Esophagus muscularis mucosa (tissue), 4 donors: ENCODE measurements around the gene ZFHX3.

Source experiments
- EP300 ChIP-seq: sonication (generic); formaldehyde crosslinking; IDR thresholded peaks from one replicate; pipeline ENCODE4 v1.6.1; 2017; ENCODE audit warnings: antibody characterized with exemption
- POLR2A ChIP-seq: fragments of 450-650 bp; IDR thresholded peaks from one replicate; pipeline ENCODE4 v1.6.1; 2017; ENCODE audit warnings: antibody characterized with exemption, moderate library complexity, mild to moderate bottlenecking, low read depth
- TF ChIP-seq, protein P1 (sequence below), 3 experiments: fragments of 200-600 bp in 2 of 3; fragments of 450-650 bp in 1 of 3; sonication (generic) in 2 of 3; IDR thresholded peaks; one replicate each; pipeline ENCODE4 v1.5.1; 2017 to 2019; ENCODE audit warnings: antibody characterized with exemption in 3 of 3, mild to moderate bottlenecking in 2 of 3, moderate library complexity in 1 of 3

DNA sequence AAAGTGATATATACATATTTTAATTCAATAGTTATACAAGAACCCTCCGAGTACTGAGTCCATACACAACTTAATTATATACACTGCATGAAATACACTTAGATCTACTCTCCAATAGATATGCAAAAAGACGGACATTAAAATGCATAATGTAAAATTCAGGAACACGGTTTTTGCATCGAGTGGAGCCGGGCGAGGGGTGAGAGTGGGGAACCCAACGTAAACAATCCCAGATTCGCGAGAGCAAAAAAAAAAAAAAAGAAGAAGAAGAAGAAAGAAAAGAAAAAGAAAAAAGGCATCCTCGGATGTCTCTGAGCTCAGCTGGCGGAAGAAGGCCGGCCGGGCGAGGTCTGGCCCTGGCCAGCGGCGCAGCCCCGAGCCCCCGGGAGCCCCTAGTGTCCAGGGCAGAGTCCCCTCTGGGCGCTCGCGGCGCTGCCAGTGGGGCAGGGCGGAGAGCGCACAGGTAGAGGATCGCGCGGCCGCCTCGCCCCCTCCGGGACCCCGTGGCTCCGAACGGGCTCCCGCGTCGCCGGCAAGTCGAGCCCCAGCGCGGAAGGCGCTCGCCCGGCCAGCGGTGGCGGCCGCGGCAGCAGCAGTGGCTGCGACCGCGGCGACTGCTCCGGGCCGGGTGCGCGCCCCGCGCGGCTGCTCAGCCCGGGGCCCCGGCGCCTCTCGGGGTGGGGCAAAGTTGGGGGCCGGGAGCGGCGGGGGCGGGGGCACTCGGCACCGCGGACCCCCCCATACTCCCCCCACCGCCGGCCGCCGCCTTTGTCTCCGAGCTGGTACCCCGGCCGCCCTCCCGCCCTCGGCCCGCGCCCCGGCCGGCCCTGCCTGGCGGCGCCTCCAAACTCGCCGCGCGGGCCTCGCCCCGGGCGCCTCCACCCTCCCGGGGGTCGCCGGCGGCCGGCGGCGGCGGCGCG is 9.6 kb upstream of the ZFHX3 start:
- TF ChIP-seq, protein P1, sequence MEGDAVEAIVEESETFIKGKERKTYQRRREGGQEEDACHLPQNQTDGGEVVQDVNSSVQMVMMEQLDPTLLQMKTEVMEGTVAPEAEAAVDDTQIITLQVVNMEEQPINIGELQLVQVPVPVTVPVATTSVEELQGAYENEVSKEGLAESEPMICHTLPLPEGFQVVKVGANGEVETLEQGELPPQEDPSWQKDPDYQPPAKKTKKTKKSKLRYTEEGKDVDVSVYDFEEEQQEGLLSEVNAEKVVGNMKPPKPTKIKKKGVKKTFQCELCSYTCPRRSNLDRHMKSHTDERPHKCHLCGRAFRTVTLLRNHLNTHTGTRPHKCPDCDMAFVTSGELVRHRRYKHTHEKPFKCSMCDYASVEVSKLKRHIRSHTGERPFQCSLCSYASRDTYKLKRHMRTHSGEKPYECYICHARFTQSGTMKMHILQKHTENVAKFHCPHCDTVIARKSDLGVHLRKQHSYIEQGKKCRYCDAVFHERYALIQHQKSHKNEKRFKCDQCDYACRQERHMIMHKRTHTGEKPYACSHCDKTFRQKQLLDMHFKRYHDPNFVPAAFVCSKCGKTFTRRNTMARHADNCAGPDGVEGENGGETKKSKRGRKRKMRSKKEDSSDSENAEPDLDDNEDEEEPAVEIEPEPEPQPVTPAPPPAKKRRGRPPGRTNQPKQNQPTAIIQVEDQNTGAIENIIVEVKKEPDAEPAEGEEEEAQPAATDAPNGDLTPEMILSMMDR (IDR thresholded peaks at IDR 0.05), result peak in 2 of 3 experiments; percentile 26 to 27
- no peak for TF ChIP-seq POLR2A
- TF ChIP-seq EP300, result no peak
